ENCODE measurements around the gene LMBR1L. TPM values are rescaled to one million over a fixed set of nuclear protein-coding genes. Genes with fewer than 3 reads are reported as not detected.

LMBR1L gene
- total and polyA plus RNA-seq, 2 donors: 35.1 to 112 TPM

- Histone ChIP-seq H3K4me1 (ENCODE audit: control insufficient read depth in 2 of 2, insufficient read depth in 2 of 2, low read length in 2 of 2) (peaks cover 36 to 37% of the 10 kb centered on the region in 2 donors), H3K27me3 (ENCODE audit: control insufficient read depth in 2 of 2, insufficient read depth in 1 of 2, low read length in 1 of 2) (no peaks in the 10 kb centered on the region), H3K27ac (ENCODE audit: low read depth in 1 of 2, low read length in 1 of 2) (no peak overlapping the region), H3K9me3 (ENCODE audit: control insufficient read depth in 2 of 2, insufficient read depth in 1 of 2, low read length in 1 of 2) (no peaks in the 10 kb centered on the region), H3K4me3 (ENCODE audit: low read length in 2 of 2) (no peak overlapping the region), H3K36me3 (ENCODE audit: control insufficient read depth in 2 of 2, insufficient read depth in 2 of 2, low read length in 1 of 2) (peaks cover 59 to 68% of the 10 kb centered on the region in 2 donors)
- no peak for DNase-seq (ENCODE audit: low read depth in 6 of 9, low spot score in 9 of 9)
- WGBS: 95% methylated on average over 5 of the region's 5 CpGs
Measured at GRCh38 chr12:49054096-49054495, 56.6 kb downstream of the LMBR1L start.

GRCh38 chr12:49052451-49053208 lies 58.0 kb downstream of the LMBR1L start:
- no peak for DNase-seq (ENCODE audit: low read depth in 6 of 9, low spot score in 9 of 9)
- peaks cover 23 to 24% of the 10 kb centered on the region in 2 donors for H3K4me1 ChIP-seq (ENCODE audit: control insufficient read depth in 2 of 2, insufficient read depth in 2 of 2, low read length in 2 of 2)

GRCh38 chr12:49051777-49052438 lies 58.7 kb downstream of the LMBR1L start:
- 96% methylated on average over 20 of the region's 20 CpGs for WGBS

More at GRCh38 chr12:49052451-49053208, 58.0 kb downstream of the LMBR1L start:
- H3K27ac ChIP-seq (ENCODE audit: low read depth in 1 of 2, low read length in 1 of 2): no peak overlapping the region
- H3K4me3 ChIP-seq (ENCODE audit: low read length in 2 of 2): no peak overlapping the region
- H3K36me3 ChIP-seq (ENCODE audit: control insufficient read depth in 2 of 2, insufficient read depth in 2 of 2, low read length in 1 of 2): peaks cover 74 to 83% of the 10 kb centered on the region in 2 donors
- no peaks in the 10 kb centered on the region for H3K9me3 ChIP-seq (ENCODE audit: control insufficient read depth in 2 of 2, insufficient read depth in 1 of 2, low read length in 1 of 2)
- no peaks in the 10 kb centered on the region for H3K27me3 ChIP-seq (ENCODE audit: control insufficient read depth in 2 of 2, insufficient read depth in 1 of 2, low read length in 1 of 2)
- 98% methylated on average over 16 of the region's 16 CpGs for WGBS

GRCh38 chr12:49051373-49051764 lies 59.3 kb downstream of the LMBR1L start:
- WGBS: 98% methylated on average over 18 of the region's 18 CpGs
- Histone ChIP-seq H3K27me3 (ENCODE audit: control insufficient read depth in 2 of 2, insufficient read depth in 1 of 2, low read length in 1 of 2) (no peaks in the 10 kb centered on the region), H3K36me3 (ENCODE audit: control insufficient read depth in 2 of 2, insufficient read depth in 2 of 2, low read length in 1 of 2) (peaks cover 85 to 96% of the 10 kb centered on the region in 2 donors), H3K9me3 (ENCODE audit: control insufficient read depth in 2 of 2, insufficient read depth in 1 of 2, low read length in 1 of 2) (no peaks in the 10 kb centered on the region), H3K4me3 (ENCODE audit: low read length in 2 of 2) (no peak overlapping the region), H3K27ac (ENCODE audit: low read depth in 1 of 2, low read length in 1 of 2) (no peak overlapping the region), H3K4me1 (ENCODE audit: control insufficient read depth in 2 of 2, insufficient read depth in 2 of 2, low read length in 2 of 2) (peaks cover 11 to 12% of the 10 kb centered on the region in 2 donors)
- DNase-seq (ENCODE audit: low read depth in 6 of 9, low spot score in 9 of 9): no peak

More at GRCh38 chr12:49051777-49052438, 58.7 kb downstream of the LMBR1L start:
- no peak for DNase-seq (ENCODE audit: low read depth in 6 of 9, low spot score in 9 of 9)
- Histone ChIP-seq H3K4me3 (ENCODE audit: low read length in 2 of 2) (no peak overlapping the region), H3K36me3 (ENCODE audit: control insufficient read depth in 2 of 2, insufficient read depth in 2 of 2, low read length in 1 of 2) (peaks cover 81 to 90% of the 10 kb centered on the region in 2 donors), H3K27me3 (ENCODE audit: control insufficient read depth in 2 of 2, insufficient read depth in 1 of 2, low read length in 1 of 2) (no peaks in the 10 kb centered on the region), H3K27ac (ENCODE audit: low read depth in 1 of 2, low read length in 1 of 2) (no peak overlapping the region), H3K9me3 (ENCODE audit: control insufficient read depth in 2 of 2, insufficient read depth in 1 of 2, low read length in 1 of 2) (no peaks in the 10 kb centered on the region), H3K4me1 (ENCODE audit: control insufficient read depth in 2 of 2, insufficient read depth in 2 of 2, low read length in 2 of 2) (peaks cover 16 to 17% of the 10 kb centered on the region in 2 donors)

GRCh38 chr12:49050507-49051372 lies 59.9 kb downstream of the LMBR1L start:
- no peak for DNase-seq (ENCODE audit: low read depth in 6 of 9, low spot score in 9 of 9)
- Histone ChIP-seq H3K27me3 (ENCODE audit: control insufficient read depth in 2 of 2, insufficient read depth in 1 of 2, low read length in 1 of 2) (no peaks in the 10 kb centered on the region), H3K9me3 (ENCODE audit: control insufficient read depth in 2 of 2, insufficient read depth in 1 of 2, low read length in 1 of 2) (no peaks in the 10 kb centered on the region), H3K4me3 (ENCODE audit: low read length in 2 of 2) (no peak overlapping the region), H3K27ac (ENCODE audit: low read depth in 1 of 2, low read length in 1 of 2) (no peak overlapping the region), H3K4me1 (ENCODE audit: control insufficient read depth in 2 of 2, insufficient read depth in 2 of 2, low read length in 2 of 2) (peaks cover 4 to 7% of the 10 kb centered on the region in 2 donors), H3K36me3 (ENCODE audit: control insufficient read depth in 2 of 2, insufficient read depth in 2 of 2, low read length in 1 of 2) (peaks cover 91 to 100% of the 10 kb centered on the region in 2 donors)
- WGBS: 97% methylated on average over 13 of the region's 13 CpGs

GRCh38 chr12:49049566-49050224 lies 61.0 kb downstream of the LMBR1L start:
- no peaks in the 10 kb centered on the region for H3K4me1 ChIP-seq (ENCODE audit: control insufficient read depth in 2 of 2, insufficient read depth in 2 of 2, low read length in 2 of 2)
- H3K27ac ChIP-seq (ENCODE audit: low read depth in 1 of 2, low read length in 1 of 2): no peak overlapping the region
- no peak for DNase-seq (ENCODE audit: low read depth in 6 of 9, low spot score in 9 of 9)
- no peaks in the 10 kb centered on the region for H3K9me3 ChIP-seq (ENCODE audit: control insufficient read depth in 2 of 2, insufficient read depth in 1 of 2, low read length in 1 of 2)
- no peaks in the 10 kb centered on the region for H3K27me3 ChIP-seq (ENCODE audit: control insufficient read depth in 2 of 2, insufficient read depth in 1 of 2, low read length in 1 of 2)
- H3K36me3 ChIP-seq (ENCODE audit: control insufficient read depth in 2 of 2, insufficient read depth in 2 of 2, low read length in 1 of 2): peaks cover 98 to 100% of the 10 kb centered on the region in 2 donors
- 96% methylated on average over 20 of the region's 20 CpGs for WGBS
- H3K4me3 ChIP-seq (ENCODE audit: low read length in 2 of 2): no peak overlapping the region

GRCh38 chr12:49048953-49049352 lies 61.7 kb downstream of the LMBR1L start:
- WGBS: 99% methylated on average over 10 of the region's 10 CpGs
- Histone ChIP-seq H3K4me1 (ENCODE audit: control insufficient read depth in 2 of 2, insufficient read depth in 2 of 2, low read length in 2 of 2) (no peaks in the 10 kb centered on the region), H3K36me3 (ENCODE audit: control insufficient read depth in 2 of 2, insufficient read depth in 2 of 2, low read length in 1 of 2) (peaks cover 98 to 100% of the 10 kb centered on the region in 2 donors), H3K9me3 (ENCODE audit: control insufficient read depth in 2 of 2, insufficient read depth in 1 of 2, low read length in 1 of 2) (no peaks in the 10 kb centered on the region), H3K27me3 (ENCODE audit: control insufficient read depth in 2 of 2, insufficient read depth in 1 of 2, low read length in 1 of 2) (no peaks in the 10 kb centered on the region), H3K27ac (ENCODE audit: low read depth in 1 of 2, low read length in 1 of 2) (no peak overlapping the region), H3K4me3 (ENCODE audit: low read length in 2 of 2) (no peak overlapping the region)
- DNase-seq (ENCODE audit: low read depth in 6 of 9, low spot score in 9 of 9): no peak

Measured in thymus (tissue), 11 donors.